HG02571 (cell line): ENCODE data around the gene COBLL1.
"Not testable (repeated sequence)": the region's sequence is repeated elsewhere in the genome, so short reads cannot be mapped to it uniquely, and the experiment has no call there.

Source experiments
- ATAC-seq: cut with Tn5 transposase; IDR thresholded peaks from one replicate; pipeline ENCODE4 v1.9.1; 2021; ENCODE audit warnings: mild to moderate bottlenecking, moderate library complexity; ENCODE audit not compliant: unreplicated experiment

The COBLL1 gene

GRCh38 chr2:164859906-164860693, 18.5 kb upstream of the COBLL1 start:
- not testable (repeated sequence) for ATAC-seq

- ATAC-seq = no peak
Measured at GRCh38 chr2:164859251-164859818, 17.7 kb upstream of the COBLL1 start.

- ATAC-seq = no peak
Measured at GRCh38 chr2:164852086-164852485, 10.5 kb upstream of the COBLL1 start.

- ATAC-seq = no peak
Measured at GRCh38 chr2:164850235-164850634, 8.6 kb upstream of the COBLL1 start.

GRCh38 chr2:164849506-164849905, 7.9 kb upstream of the COBLL1 start:
- no peak for ATAC-seq

GRCh38 chr2:164847981-164848741, 6.5 kb upstream of the COBLL1 start:
- ATAC-seq = no peak

GRCh38 chr2:164847291-164847690, 5.7 kb upstream of the COBLL1 start:
- no peak for ATAC-seq

- no peak for ATAC-seq
Measured at GRCh38 chr2:164846276-164846675, 4.7 kb upstream of the COBLL1 start.

GRCh38 chr2:164843346-164843911, 1.8 kb upstream of the COBLL1 start:
- no peak for ATAC-seq

- no peak for ATAC-seq
Measured at GRCh38 chr2:164842624-164842966, 972 bp upstream of the COBLL1 start.

GRCh38 chr2:164840930-164841718, 499 bp downstream of the COBLL1 start:
- ATAC-seq = peak; percentile 50

- ATAC-seq = no peak
Measured at GRCh38 chr2:164840458-164840929, 1.1 kb downstream of the COBLL1 start.

- ATAC-seq = no peak
Measured at GRCh38 chr2:164839914-164840457, 1.6 kb downstream of the COBLL1 start.

- no peak for ATAC-seq
Measured at GRCh38 chr2:164837807-164838206, 3.8 kb downstream of the COBLL1 start.

GRCh38 chr2:164836907-164837306, 4.7 kb downstream of the COBLL1 start:
- no peak for ATAC-seq

GRCh38 chr2:164835302-164835701, 6.3 kb downstream of the COBLL1 start:
- ATAC-seq = no peak

GRCh38 chr2:164831887-164832286, 9.7 kb downstream of the COBLL1 start:
- ATAC-seq = no peak

- no peak for ATAC-seq
Measured at GRCh38 chr2:164831180-164831579, 10.4 kb downstream of the COBLL1 start.

GRCh38 chr2:164826293-164827243, 15.1 kb downstream of the COBLL1 start:
- ATAC-seq = no peak
